SKM-1 treated with dmso at 0.1 percent for 144 hours (cell line): ENCODE results near the gene AXL.
A peak's percentile ranks its signal among the peaks of the same experiment; 100 is the strongest.

ENCODE experiments used
- DNase-seq: peaks from one replicate; lab custom pipeline; 2025; ENCODE audit not compliant: unreplicated experiment; lab: John Stamatoyannopoulos, UW

The AXL gene

GRCh38 chr19:41307090-41307875, 88.3 kb downstream of the AXL start:
- DNase-seq, result no peak

DNA sequence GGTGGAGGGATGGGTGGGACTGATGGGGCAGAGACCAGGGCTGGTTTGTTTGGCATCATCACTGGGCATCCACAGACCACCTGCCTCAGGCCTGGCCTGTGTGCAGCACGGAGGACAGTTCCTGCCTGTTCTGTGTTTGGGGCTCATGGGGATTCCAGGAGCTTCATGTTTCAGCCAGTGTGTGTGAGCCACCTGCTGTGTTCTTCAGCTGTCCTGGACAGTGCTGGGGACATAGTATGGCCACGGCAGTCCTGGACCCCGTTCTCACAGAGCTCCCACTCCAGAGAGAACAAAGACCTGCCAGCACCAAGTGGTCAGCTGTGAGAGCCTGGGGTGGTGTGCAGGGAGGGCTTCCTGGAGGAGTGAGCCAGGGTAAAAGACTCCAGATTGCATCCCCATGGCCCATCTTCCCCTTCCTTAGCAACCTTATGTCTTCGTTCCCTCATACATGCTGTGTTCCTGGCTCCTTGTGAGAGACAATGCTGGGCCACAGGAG, 89.0 kb downstream of the AXL start:
- no peak for DNase-seq

DNA sequence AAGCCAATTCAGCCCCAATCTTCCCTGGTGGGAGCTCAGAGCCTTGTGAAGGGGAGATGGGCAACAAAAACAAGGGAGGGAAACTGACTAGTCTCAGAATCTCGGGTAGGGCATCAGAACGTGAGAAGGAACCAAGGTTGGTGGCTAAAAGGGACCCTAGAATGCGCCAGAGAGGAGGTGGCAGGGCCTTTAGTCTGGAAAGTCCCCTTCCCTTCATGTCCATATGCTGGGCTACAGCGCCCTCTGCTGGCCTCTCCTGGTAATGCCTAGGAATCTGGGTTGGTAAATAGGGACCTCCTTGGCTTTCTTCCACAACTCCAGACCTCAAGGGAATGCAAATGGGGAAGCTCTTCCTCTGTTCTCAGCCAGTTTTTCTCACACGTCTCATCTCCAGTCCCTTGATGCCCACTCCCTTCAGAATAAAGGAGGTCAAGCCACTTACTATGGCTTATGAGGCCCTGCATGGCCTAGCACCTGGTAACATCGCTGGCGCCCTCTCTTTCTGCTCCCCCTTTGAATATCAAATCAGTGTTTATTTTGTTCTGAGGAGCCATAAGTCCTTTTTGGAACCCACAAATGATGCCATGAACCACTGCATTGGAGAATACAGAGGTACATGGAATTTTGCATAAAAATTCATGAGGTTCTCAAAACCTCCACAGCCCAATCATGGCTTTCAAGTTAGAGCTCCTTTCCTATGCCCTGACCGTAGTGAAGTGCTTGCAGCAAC, 89.6 kb downstream of the AXL start:
- DNase-seq, result peak; percentile 70

- no peak for DNase-seq
Measured at GRCh38 chr19:41309180-41310032, 90.4 kb downstream of the AXL start.

DNA sequence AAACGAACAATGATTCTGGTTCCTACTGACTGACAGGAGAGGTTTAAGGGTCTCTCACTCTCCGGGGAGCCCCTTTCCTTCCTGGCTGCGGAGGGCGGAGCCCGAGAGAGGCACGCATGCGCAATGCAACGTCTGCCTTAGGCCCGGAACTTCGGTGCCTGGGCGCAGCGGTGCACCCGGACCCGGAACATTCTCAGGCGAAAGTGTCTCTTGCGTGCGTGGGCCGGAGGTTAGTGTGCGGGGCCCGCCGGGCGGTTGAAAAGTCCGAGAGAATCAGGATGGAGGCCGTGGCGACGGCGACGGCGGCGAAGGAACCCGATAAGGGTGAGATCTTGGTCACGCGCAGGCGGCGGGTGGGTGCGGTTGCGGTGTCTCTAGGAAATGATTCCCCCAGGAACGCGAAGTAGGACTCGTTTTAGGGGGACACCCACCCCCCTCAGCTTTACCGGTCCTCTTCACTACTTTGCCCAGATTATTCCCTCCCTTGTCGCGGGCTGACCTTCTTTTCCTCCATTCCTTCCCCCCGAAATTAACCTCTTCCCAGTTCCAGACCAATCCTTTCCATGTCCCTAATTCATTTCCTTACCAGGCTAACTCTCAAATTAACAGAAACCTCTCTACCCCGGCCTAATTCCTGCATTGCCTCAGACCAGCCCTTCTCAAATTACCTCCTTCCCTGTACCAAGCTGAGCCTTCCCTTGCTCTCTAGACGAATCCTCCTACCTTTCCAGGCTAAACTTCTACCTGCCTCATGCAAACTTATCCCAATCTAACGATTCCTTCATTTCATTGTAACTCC, 91.2 kb downstream of the AXL start, which contains the start of gene CCDC97:
Gene CCDC97, plus strand, starts transcription at position 140 of the 799 bp plus-strand sequence. Its CDS starts 139 bp downstream, at position 279.
- DNase-seq, result peak; percentile 70

GRCh38 chr19:41311072-41311471, 92.0 kb downstream of the AXL start:
- no peak for DNase-seq
